H7 (cell line): ENCODE measurements around the gene SCYGR3. TPM values are rescaled to one million over a fixed set of nuclear protein-coding genes. Genes with fewer than 3 reads are reported as not detected.

Experiments used
- DNase-seq: peaks from one replicate; pipeline ENCODE4 v3.0.0; 2012
- H3K27me3 ChIP-seq: 2 replicates; pipeline ENCODE4 v1.6.0; 2011; ENCODE audit warnings: mild to moderate bottlenecking, low read length; ENCODE audit not compliant: control insufficient read depth, insufficient read depth
- H3K36me3 ChIP-seq: replicated peaks from 2 replicates; pipeline ENCODE4 v1.5.1; 2011; ENCODE audit warnings: low read length; ENCODE audit not compliant: control insufficient read depth, insufficient read depth
- H3K4me3 ChIP-seq: 2 replicates; pipeline ENCODE4 v1.5.1; 2011; ENCODE audit warnings: low read depth, mild to moderate bottlenecking, control low read depth, low read length, moderate library complexity; ENCODE audit not compliant: insufficient read depth
- total RNA-seq: library from RNA; depleted of rRNA; stranded (reverse); fragments of >200 nt; shearing (Covaris generic); gene quantifications from 2 replicates; pipeline ENCODE4 v1.2.3, GENCODE V29; 2014

The SCYGR3 gene
- total RNA-seq, 1 experiment from 2014 or later, result not detected

DNA sequence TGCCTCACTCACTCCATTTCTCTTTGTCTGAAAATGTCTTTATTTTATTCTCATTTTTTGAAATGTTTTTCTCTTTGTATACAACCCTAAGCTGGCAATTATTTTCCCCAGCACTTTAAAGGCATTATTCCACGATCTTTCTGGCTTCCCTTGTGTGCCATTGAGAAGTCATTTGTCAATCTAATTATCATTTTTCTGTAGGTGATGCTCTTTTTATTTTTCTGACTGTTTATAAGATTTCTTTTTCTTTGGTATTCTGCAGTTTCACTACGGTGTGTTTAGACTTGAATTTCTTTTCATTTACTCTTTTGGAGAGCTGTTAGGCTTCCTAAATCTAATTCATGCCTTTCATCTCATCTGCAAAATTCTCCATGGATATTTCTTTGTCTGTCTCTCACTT lies 10.8 kb upstream of the SCYGR3 start:
- H3K27me3 ChIP-seq, result no peaks in the 10 kb centered on the region
- DNase-seq, result no peak
- no peaks in the 10 kb centered on the region for H3K36me3 ChIP-seq
- no peak overlapping the region for H3K4me3 ChIP-seq

DNA sequence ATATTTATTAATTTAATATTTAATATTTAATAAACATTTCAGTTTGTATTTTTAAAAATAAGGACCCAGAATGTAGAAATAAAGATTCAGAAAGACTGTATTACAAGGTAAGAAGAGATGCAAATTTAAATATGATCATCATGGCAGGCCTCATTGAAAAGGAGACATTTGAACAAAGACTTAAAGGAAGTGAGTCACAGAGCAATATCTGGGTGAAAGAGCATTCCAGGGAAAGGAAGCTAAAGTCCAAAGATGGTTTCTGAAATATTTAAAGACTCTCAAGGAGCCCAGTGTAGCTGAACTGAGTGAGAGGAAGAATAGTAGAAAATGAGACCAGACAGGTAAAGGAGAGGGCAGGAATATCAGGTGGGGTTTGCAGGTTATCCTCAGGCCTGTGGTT lies 8.6 kb upstream of the SCYGR3 start:
- no peak overlapping the region for H3K4me3 ChIP-seq
- H3K27me3 ChIP-seq, result no peaks in the 10 kb centered on the region
- no peaks in the 10 kb centered on the region for H3K36me3 ChIP-seq
- DNase-seq, result no peak

DNA sequence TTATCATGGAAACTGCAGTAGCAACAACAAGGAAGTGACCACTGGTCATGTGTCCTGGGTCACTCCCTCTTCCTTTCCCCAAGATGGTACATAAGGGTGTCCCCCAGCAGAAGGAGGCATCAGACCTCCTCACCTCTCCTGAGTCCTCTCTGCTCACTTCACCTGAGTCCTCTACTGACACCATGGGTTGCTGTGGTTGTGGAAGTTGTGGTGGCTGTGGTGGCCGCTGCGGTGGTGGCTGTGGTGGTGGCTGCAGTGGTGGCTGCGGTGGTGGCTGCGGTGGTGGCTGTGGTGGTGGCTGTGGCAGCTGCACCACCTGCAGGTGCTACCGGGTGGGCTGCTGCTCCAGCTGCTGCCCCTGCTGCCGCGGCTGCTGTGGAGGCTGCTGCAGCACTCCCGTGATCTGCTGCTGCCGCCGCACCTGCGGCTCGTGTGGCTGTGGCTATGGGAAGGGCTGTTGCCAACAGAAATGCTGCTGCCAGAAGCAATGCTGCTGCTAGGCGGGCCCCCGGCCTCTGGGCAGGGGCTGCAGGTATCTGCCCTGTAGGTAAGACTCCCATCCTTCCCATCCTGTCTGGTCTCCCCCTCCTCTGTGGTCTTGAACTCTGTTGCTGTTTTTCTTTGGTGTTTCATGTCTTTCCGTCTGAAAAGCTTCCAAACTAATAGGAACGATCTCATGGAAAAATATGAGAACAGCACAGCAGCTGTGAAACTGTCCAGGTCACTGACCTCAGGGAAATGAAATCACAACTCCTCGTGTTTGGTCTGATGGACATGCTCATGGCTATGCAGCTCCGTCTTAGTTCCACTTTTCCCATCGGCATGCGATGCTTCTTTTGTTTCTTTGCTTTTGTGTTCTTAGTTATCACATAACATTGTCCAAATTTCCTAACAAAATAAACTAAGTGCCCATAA lies 2.9 kb upstream of the SCYGR3 start, which contains the start of gene SCYGR4:
Gene SCYGR4 (plus strand): TSS at position 183 of the 915 bp plus-strand sequence. CDS start 0 bp downstream, at position 183.
- H3K4me3 ChIP-seq, result no peak within 1 kb of the TSS
- DNase-seq, result no peak
- H3K36me3 ChIP-seq, result no peaks in the 10 kb centered on the region
- H3K27me3 ChIP-seq, result no peaks in the 10 kb centered on the region

DNA sequence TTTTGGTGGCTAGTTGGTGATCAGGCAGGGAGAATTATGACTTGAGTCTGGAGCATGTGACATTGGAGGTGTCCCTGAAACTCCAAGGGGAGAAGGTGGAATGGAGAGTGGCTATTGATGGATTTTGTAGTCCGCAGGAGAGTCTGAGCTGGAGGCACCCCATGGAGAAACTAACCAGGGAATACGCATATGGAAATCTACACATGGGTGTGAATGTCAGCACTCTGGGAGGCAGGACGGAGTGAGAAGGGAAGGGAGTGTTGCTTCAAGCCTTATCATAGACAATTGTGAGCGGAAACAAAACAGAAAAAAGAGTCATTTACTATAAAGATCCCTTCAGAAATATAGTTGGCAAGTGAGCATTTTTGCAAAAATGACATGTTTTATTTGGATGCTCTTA lies 2.0 kb upstream of the SCYGR3 start:
- Histone ChIP-seq H3K36me3 (no peaks in the 10 kb centered on the region), H3K27me3 (no peaks in the 10 kb centered on the region)

DNA sequence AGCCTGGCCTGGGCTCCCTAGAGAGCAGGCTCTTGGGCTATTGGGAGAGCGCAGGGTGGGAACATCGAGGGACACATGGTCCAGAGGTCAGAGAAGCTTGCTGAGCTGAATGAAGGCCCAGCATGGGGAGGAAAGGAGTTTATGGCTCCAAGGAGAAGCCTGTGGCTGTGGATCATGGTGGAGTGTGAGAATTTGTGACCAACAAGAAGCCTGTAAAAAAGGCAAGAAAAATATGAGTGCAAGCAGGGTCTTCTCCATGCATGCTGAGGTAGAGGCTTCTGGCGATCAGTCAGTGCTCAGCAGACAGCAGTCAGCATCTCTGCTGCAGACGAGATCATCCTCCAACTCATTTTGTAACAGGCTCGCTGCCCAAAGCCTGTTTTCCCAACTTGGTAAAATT lies 1.3 kb upstream of the SCYGR3 start:
- Histone ChIP-seq H3K4me3 (no peak overlapping the region), H3K27me3 (no peaks in the 10 kb centered on the region), H3K36me3 (no peaks in the 10 kb centered on the region)
- no peak for DNase-seq

More for the DNA sequence above, 2.0 kb upstream of the SCYGR3 start:
- no peak overlapping the region for H3K4me3 ChIP-seq
- DNase-seq, result peak; percentile 55

DNA sequence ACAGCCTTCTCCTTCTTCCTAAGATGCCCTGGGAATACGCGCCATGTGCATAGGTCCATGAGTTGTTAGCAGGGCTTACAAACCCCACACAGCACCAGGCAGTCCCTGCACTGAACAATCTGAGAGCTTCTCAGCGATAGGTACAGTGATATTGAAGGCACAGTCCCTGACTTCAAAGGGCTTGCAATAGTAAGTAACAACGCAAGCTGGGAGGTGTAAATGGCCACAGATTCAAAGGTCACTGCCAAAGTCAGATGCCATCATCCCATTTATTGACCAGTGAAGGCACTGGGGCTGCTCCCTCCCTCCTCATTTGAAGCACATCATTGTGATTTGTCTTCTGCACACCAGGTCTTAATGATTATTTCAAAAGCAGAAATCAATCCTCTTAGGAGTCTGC lies 541 bp upstream of the SCYGR3 start:
- no peaks in the 10 kb centered on the region for H3K36me3 ChIP-seq
- H3K4me3 ChIP-seq, result no peak overlapping the region

DNA sequence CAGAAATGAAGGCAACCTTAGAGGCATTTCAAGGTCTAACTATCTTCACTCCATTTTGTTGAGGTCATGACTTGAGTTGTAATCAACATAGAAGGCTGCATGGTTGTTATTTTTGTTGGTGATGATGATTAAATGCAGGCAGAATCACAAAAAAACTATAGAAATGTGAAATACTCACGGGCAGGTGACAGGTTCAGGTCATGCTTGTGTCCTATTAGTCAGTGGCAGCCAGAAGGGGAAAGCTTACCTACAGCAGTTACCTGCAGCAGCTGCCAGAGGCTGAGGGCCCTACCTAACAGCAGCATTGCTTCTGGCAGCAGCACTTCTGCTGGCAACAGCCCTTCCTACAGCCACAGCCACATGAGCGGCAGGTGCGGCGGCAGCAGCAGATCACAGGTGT lies 394 bp downstream of the SCYGR3 start:
- H3K36me3 ChIP-seq, result no peaks in the 10 kb centered on the region
- H3K4me3 ChIP-seq, result no peak overlapping the region
- H3K27me3 ChIP-seq, result no peaks in the 10 kb centered on the region
- DNase-seq, result no peak

More for the DNA sequence above, 541 bp upstream of the SCYGR3 start:
- H3K27me3 ChIP-seq, result no peaks in the 10 kb centered on the region
- DNase-seq, result no peak

DNA sequence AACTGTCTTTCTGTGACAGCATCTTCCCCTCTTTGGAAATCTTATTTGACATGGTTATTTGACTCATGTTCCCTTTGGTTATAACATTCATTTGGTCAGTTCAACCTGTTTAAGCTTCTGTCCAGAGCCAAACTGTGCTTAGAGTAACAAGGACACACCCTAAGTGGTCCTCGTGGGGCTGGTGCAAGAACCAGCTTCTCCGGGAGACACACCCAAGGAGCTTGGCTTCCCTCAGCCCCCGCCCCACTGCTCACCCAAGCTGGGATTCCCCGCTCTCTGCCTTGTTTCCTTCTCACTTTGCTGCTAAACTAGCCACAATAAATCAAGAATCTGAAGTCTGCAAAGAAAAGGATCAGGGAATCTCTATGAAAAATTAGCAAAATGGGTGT lies 1.4 kb downstream of the SCYGR3 start:
- H3K27me3 ChIP-seq, result no peaks in the 10 kb centered on the region

DNA sequence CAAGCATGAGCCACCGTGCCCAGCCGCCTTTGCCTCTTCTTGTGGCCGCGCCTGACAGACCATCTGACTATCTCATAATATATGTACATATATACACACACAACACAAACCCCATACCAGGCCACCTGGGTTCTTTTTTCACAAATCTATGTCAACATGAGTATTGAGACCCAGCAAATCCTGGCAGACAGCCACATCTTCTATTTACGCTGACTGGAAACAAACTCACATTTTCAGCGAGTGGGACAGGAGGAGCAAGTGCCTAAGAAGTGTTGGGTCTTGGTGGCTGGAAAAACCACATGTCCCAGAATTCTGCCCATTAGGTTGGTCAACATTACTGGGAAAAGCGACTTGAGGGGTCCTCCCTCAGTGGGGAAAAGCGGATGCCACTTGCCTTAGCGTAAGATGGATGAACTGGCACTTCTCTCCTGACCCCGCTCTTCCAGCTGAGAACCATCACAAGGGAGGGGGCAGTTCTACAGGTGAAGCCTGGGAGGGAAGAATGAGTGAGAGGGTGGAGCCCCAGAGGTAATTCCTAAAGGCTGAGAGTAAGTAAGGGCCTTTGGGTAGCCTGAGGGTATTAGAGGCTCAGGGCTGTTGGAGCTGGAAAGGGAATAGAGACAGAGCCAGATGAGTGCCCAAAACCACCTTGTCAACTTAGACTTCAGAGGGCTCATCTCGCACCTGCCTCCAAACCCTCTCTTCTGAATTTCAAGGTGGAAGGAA lies 1.9 kb downstream of the SCYGR3 start:
- no peak for DNase-seq
- Histone ChIP-seq H3K4me3 (no peak overlapping the region), H3K36me3 (no peaks in the 10 kb centered on the region)

More for the DNA sequence above, 1.4 kb downstream of the SCYGR3 start:
- no peaks in the 10 kb centered on the region for H3K36me3 ChIP-seq
- H3K4me3 ChIP-seq, result no peak overlapping the region
- no peak for DNase-seq

DNA sequence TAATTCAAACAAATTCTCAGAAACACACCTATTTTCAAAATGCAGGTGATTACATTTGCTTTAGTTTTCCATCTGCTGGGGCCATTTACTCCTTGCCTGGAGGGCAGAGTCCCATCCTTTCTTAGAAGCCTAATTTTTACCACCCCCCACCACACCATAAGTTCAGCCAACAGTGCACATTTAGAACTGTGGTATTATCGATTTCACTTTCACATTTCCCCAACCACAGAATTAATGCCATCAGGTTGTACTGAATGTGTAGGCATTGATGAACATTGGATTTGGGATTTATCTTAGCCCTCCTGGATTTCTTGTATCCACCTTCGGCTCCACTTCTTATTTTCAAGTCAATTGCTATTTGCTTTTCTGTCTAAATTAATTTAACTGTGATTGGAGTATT lies 4.5 kb downstream of the SCYGR3 start:
- H3K4me3 ChIP-seq, result no peak overlapping the region
- H3K36me3 ChIP-seq, result no peaks in the 10 kb centered on the region
- no peaks in the 10 kb centered on the region for H3K27me3 ChIP-seq
- DNase-seq, result no peak

More for the DNA sequence above, 1.9 kb downstream of the SCYGR3 start:
- H3K27me3 ChIP-seq, result no peaks in the 10 kb centered on the region

DNA sequence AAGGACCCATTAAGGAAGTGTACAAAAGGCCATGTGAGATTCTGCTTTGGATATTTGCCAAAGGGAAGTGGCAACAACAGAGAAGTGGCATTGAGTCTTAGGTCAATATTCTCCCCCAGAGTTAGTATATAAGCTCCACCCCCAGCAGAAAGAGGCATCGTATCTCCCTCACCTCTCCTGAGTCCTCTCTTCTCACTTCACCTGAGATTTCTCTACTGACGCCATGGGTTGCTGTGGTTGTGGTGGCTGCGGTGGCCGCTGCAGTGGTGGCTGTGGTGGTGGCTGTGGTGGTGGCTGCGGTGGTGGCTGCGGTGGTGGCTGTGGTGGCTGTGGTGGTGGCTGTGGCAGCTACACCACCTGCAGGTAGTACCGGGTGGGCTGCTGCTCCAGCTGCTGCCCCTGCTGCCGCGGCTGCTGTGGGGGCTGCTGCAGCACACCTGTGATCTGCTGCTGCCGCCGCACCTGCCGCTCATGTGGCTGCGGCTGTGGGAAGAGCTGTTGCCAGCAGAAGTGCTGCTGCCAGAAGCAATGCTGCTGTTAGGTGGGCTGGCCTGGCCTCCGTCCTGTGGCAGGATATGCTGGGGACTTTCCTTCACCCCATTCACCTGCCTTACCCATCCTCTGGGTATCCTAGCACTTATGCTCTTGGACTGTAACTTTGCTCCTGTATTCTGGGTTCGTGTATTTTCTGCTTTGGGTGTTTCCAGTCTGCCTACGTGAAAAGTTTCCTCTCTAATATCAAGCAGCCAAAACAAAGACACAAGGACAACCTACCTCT lies 5.9 kb downstream of the SCYGR3 start:
- Histone ChIP-seq H3K36me3 (no peaks in the 10 kb centered on the region), H3K4me3 (no peak overlapping the region), H3K27me3 (no peaks in the 10 kb centered on the region)
- DNase-seq, result no peak

DNA sequence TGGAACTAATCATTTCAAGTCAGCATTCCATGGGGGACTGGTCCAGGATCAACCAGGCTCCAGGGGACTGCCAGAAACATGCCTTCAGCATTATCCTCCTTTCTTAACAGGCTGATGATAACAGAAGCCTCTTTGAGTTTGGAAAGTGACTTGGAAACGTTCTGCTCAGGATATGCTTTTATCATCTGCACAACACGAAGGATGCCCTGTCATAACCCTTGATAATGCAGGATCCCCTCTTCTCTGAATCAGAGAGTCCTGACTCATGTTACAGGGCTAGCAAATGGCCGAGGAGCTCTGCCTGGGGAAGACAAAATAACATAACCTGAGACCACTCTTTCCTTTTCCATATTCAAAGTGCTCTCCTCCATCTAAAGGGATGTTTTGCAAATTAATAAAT lies 6.7 kb downstream of the SCYGR3 start:
- H3K27me3 ChIP-seq, result no peaks in the 10 kb centered on the region
- DNase-seq, result no peak
- no peaks in the 10 kb centered on the region for H3K36me3 ChIP-seq
- H3K4me3 ChIP-seq, result no peak overlapping the region

DNA sequence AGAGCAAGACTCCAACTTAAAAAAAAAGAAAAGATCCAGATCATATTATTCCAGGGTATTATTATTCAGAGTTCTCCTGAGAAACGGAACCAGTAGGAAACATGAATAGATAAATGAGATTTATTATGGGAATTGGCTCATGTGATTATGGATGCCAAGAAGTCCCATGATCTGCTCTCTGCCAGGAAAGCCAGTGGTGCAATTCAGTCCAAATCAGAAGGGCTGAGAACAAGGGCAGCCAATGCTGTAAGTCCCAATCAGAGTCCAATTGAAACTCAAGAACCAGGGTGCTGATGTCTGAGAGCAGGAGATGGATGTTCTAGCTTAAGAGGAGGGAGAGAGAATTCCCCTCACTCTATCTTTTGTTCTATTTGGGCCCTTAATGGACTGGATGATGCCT lies 8.2 kb downstream of the SCYGR3 start:
- no peak for DNase-seq
- Histone ChIP-seq H3K27me3 (no peaks in the 10 kb centered on the region), H3K4me3 (no peak overlapping the region), H3K36me3 (no peaks in the 10 kb centered on the region)

DNA sequence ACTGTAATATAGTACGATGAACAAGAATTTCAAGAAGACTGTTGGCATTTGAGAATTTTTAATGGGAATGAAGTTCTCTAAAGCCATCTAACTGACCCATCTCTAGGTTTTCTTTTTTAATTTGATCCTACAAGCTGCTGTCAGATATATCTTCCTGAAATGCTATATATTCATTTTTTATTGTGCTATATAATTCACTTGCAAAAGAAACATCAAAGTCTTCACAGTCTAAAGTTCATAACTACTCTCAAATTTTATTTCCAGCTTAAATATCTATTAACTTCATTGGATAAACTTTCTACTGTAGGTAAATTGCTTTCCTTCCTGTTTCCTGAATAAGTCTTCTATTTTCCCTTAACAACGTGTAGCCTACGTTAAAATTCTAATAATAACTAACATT lies 12.3 kb downstream of the SCYGR3 start:
- Histone ChIP-seq H3K36me3 (no peaks in the 10 kb centered on the region), H3K4me3 (no peak overlapping the region), H3K27me3 (no peaks in the 10 kb centered on the region)
- DNase-seq, result no peak
